ENCODE measurements around the gene TSPEAR. TPM values are rescaled to one million over a fixed set of nuclear protein-coding genes. Genes with fewer than 3 reads are reported as not detected.
"Not testable (repeated sequence)": the region's sequence is repeated elsewhere in the genome, so short reads cannot be mapped to it uniquely, and the experiment has no call there.

TSPEAR gene
- total and polyA plus RNA-seq, 3 donors from 2014 or later = 0.53 to 0.62 (median 0.55) TPM

- no peak overlapping the region for H3K27ac ChIP-seq
- no peaks in the 10 kb centered on the region for H3K36me3 ChIP-seq (ENCODE audit: low read depth, missing control alignments)
- H3K9me3 ChIP-seq = no peaks in the 10 kb centered on the region
- 76 to 82% methylated on average over 8 to 13 of the region's 13 CpGs for WGBS, 2 donors
- intact Hi-C loops (cut with DNase I; ENCODE audit: low total_unique reads) = no loop called here
- TF ChIP-seq CTCF (IDR thresholded peaks at IDR 0.05) (no peak), POLR2A (IDR thresholded peaks at IDR 0.05) (no peak)
- H3K4me1 ChIP-seq = no peaks in the 10 kb centered on the region
- H3K27me3 ChIP-seq = no peaks in the 10 kb centered on the region
- DNase-seq = no peak
- no peak overlapping the region for H3K4me3 ChIP-seq
Measured at GRCh38 chr21:44552681-44553080, 158.7 kb downstream of the TSPEAR start.

- H3K4me3 ChIP-seq = no peak overlapping the region
- no peak for DNase-seq
- H3K9me3 ChIP-seq = no peaks in the 10 kb centered on the region
- no peaks in the 10 kb centered on the region for H3K4me1 ChIP-seq
- no peaks in the 10 kb centered on the region for H3K27me3 ChIP-seq
- no peak overlapping the region for H3K27ac ChIP-seq
- no peak for TF ChIP-seq POLR2A (IDR thresholded peaks at IDR 0.05)
- TF ChIP-seq CTCF (IDR thresholded peaks at IDR 0.05) = no peak
- WGBS, 2 donors = 86% methylated on average over 6 of the region's 6 CpGs; no CpG with 5 or more reads in 1 of the 2 donors
- intact Hi-C loops (cut with DNase I; ENCODE audit: low total_unique reads) = no loop called here
- no peaks in the 10 kb centered on the region for H3K36me3 ChIP-seq (ENCODE audit: low read depth, missing control alignments)
Measured at GRCh38 chr21:44552136-44552535, 159.2 kb downstream of the TSPEAR start.

GRCh38 chr21:44551340-44551961, 159.9 kb downstream of the TSPEAR start, which contains the start of gene KRTAP10-2:
Gene KRTAP10-2 (minus strand): TSS chr21:44551505. CDS start chr21:44551458, 47 bp downstream.
- no peaks in the 10 kb centered on the region for H3K36me3 ChIP-seq (ENCODE audit: low read depth, missing control alignments)
- H3K27me3 ChIP-seq = no peaks in the 10 kb centered on the region
- H3K9me3 ChIP-seq = no peaks in the 10 kb centered on the region
- no peak for DNase-seq
- WGBS, 2 donors = 55 to 57% methylated on average over 13 to 17 of the region's 17 CpGs
- TF ChIP-seq POLR2A (IDR thresholded peaks at IDR 0.05) (no peak), CTCF (IDR thresholded peaks at IDR 0.05) (no peak)
- no peaks in the 10 kb centered on the region for H3K4me1 ChIP-seq
- H3K4me3 ChIP-seq = no peak within 1 kb of the TSS
- intact Hi-C loops (cut with DNase I; ENCODE audit: low total_unique reads) = no loop called here
- no peak within 1 kb of the TSS for H3K27ac ChIP-seq

GRCh38 chr21:44550807-44551206, 160.6 kb downstream of the TSPEAR start:
- H3K4me3 ChIP-seq = no peak overlapping the region
- DNase-seq = no peak
- TF ChIP-seq CTCF (IDR thresholded peaks at IDR 0.05) = no peak
- no peak for TF ChIP-seq POLR2A (IDR thresholded peaks at IDR 0.05)

GRCh38 chr21:44550285-44550684, 161.1 kb downstream of the TSPEAR start:
- H3K4me3 ChIP-seq; intact Hi-C loops (cut with DNase I; ENCODE audit: low total_unique reads); H3K27me3 ChIP-seq; H3K9me3 ChIP-seq; H3K27ac ChIP-seq; H3K36me3 ChIP-seq (ENCODE audit: low read depth, missing control alignments); H3K4me1 ChIP-seq; DNase-seq: not testable (repeated sequence)
- 47 to 74% methylated on average over 3 to 17 of the region's 17 CpGs for WGBS, 2 donors

More at GRCh38 chr21:44550807-44551206, 160.6 kb downstream of the TSPEAR start:
- Histone ChIP-seq H3K36me3 (ENCODE audit: low read depth, missing control alignments) (no peaks in the 10 kb centered on the region), H3K9me3 (no peaks in the 10 kb centered on the region), H3K4me1 (no peaks in the 10 kb centered on the region), H3K27me3 (no peaks in the 10 kb centered on the region), H3K27ac (no peak overlapping the region)
- 62 to 69% methylated on average over 10 of the region's 10 CpGs for WGBS, 2 donors
- intact Hi-C loops (cut with DNase I; ENCODE audit: low total_unique reads) = no loop called here

Measured in testis (tissue), 3 donors.